Ureter (tissue), 1 donor: ENCODE measurements around the gene HLCS. TPM values are rescaled to one million over a fixed set of nuclear protein-coding genes. Genes with fewer than 3 reads are reported as not detected.

Experiments
- DNase-seq: peaks from one replicate; pipeline ENCODE4 v3.0.0-alpha.2; 2020; ENCODE audit warnings: low spot score
- total RNA-seq: library from RNA; stranded (reverse); gene quantifications from one replicate; pipeline ENCODE4 v1.2.4, GENCODE V29; 2023
- donor health status: DM: yes; HTN: yes; CAD: no.

HLCS gene
- total RNA-seq, 1 donor from 2014 or later = 37.4 TPM

- no peak for DNase-seq
Measured at GRCh38 chr21:36883532-36884486, 82.7 kb downstream of the HLCS start.

GRCh38 chr21:36882776-36883175 lies 83.7 kb downstream of the HLCS start:
- no peak for DNase-seq

- DNase-seq = no peak
Measured at GRCh38 chr21:36881228-36881627, 85.2 kb downstream of the HLCS start.

GRCh38 chr21:36879827-36880226 lies 86.6 kb downstream of the HLCS start:
- DNase-seq = no peak

- DNase-seq = no peak
Measured at GRCh38 chr21:36877741-36878140, 88.7 kb downstream of the HLCS start.

GRCh38 chr21:36874665-36875064 lies 91.8 kb downstream of the HLCS start:
- no peak for DNase-seq

GRCh38 chr21:36873513-36873912 lies 93.0 kb downstream of the HLCS start:
- no peak for DNase-seq

GRCh38 chr21:36867291-36867905 lies 99.1 kb downstream of the HLCS start:
- no peak for DNase-seq

GRCh38 chr21:36866419-36866818 lies 100.0 kb downstream of the HLCS start:
- no peak for DNase-seq

- DNase-seq = no peak
Measured at GRCh38 chr21:36864974-36865373, 101.5 kb downstream of the HLCS start.

- DNase-seq = no peak
Measured at GRCh38 chr21:36863260-36863659, 103.2 kb downstream of the HLCS start.

GRCh38 chr21:36861595-36862323 lies 104.7 kb downstream of the HLCS start:
- DNase-seq = no peak

GRCh38 chr21:36860736-36861594 lies 105.5 kb downstream of the HLCS start:
- no peak for DNase-seq

GRCh38 chr21:36859744-36860501 lies 106.5 kb downstream of the HLCS start:
- peak; percentile 77 for DNase-seq

- DNase-seq = no peak
Measured at GRCh38 chr21:36858320-36858957, 108.0 kb downstream of the HLCS start.

GRCh38 chr21:36856643-36857042 lies 109.8 kb downstream of the HLCS start:
- DNase-seq = no peak

GRCh38 chr21:36854391-36854790 lies 112.1 kb downstream of the HLCS start:
- DNase-seq = no peak

GRCh38 chr21:36852864-36853263 lies 113.6 kb downstream of the HLCS start:
- no peak for DNase-seq

GRCh38 chr21:36852293-36852692 lies 114.2 kb downstream of the HLCS start:
- DNase-seq = no peak

GRCh38 chr21:36851121-36851520 lies 115.3 kb downstream of the HLCS start:
- DNase-seq = no peak
